Neural progenitor cell (in vitro differentiated cells): ENCODE results near the gene CREG2. TPM values are rescaled to one million over a fixed set of nuclear protein-coding genes. Genes with fewer than 3 reads are reported as not detected.

Experiments
- DNase-seq: peaks from one replicate; pipeline ENCODE4 v3.0.0-alpha.2; 2016; ENCODE audit warnings: low spot score
- H2AFZ ChIP-seq: fragments of 200-600 bp; sonication (generic); replicated peaks from 2 replicates; pipeline ENCODE4 v1.6.1; 2016; ENCODE audit warnings: antibody characterized with exemption
- H3F3A ChIP-seq: fragments of 200-600 bp; sonication (generic); 2 replicates; pipeline ENCODE4 v1.6.1; 2016; ENCODE audit warnings: antibody characterized with exemption, low read depth
- H3K27ac ChIP-seq: fragments of 200-600 bp; sonication (generic); 2 replicates; pipeline ENCODE4 v1.5.1; 2016; ENCODE audit warnings: mild to moderate bottlenecking
- H3K27me3 ChIP-seq: fragments of 200-600 bp; sonication (generic); 2 replicates; pipeline ENCODE4 v1.6.1; 2016; ENCODE audit warnings: mild to moderate bottlenecking, moderate library complexity
- H3K36me3 ChIP-seq: fragments of 200-600 bp; sonication (generic); 2 replicates; pipeline ENCODE4 v1.5.1; 2016
- H3K4me1 ChIP-seq: fragments of 200-600 bp; sonication (generic); 2 replicates; pipeline ENCODE4 v1.6.1; 2016; ENCODE audit warnings: mixed run types
- H3K4me2 ChIP-seq: fragments of 200-600 bp; sonication (generic); 2 replicates; pipeline ENCODE4 v1.6.1; 2016
- H3K4me3 ChIP-seq: fragments of 200-600 bp; sonication (generic); 2 replicates; pipeline ENCODE4 v1.5.1; 2016
- H3K79me2 ChIP-seq: fragments of 200-600 bp; sonication (generic); 2 replicates; pipeline ENCODE4 v1.6.1; 2016; ENCODE audit warnings: low read depth
- H3K9ac ChIP-seq: fragments of 200-600 bp; sonication (generic); 2 replicates; pipeline ENCODE4 v1.6.1; 2016
- H3K9me3 ChIP-seq: fragments of 200-600 bp; sonication (generic); 2 replicates; pipeline ENCODE4 v1.5.1; 2016; ENCODE audit warnings: low read depth
- H4K20me1 ChIP-seq: fragments of 200-600 bp; sonication (generic); 2 replicates; pipeline ENCODE4 v1.6.1; 2016; ENCODE audit warnings: low read depth
- H3K27ac Mint-ChIP-seq: 3 replicates; pipeline ENCODE4 v1.8.0; 2021; ENCODE audit warnings: mixed read lengths
- H3K27me3 Mint-ChIP-seq: 2 replicates; pipeline ENCODE4 v1.8.0; 2022; ENCODE audit warnings: low read depth, mild to moderate bottlenecking, inconsistent platforms, moderate library complexity, mixed read lengths; ENCODE audit not compliant: insufficient read depth
- H3K36me3 Mint-ChIP-seq: 3 replicates; pipeline ENCODE4 v1.8.0; 2021; ENCODE audit warnings: mixed read lengths
- H3K4me1 Mint-ChIP-seq: 3 replicates; pipeline ENCODE4 v1.8.0; 2021; ENCODE audit warnings: mixed read lengths
- H3K4me3 Mint-ChIP-seq: 3 replicates; pipeline ENCODE4 v1.8.0; 2021; ENCODE audit warnings: mild to moderate bottlenecking, moderate library complexity, mixed read lengths
- H3K9me3 Mint-ChIP-seq: 3 replicates; pipeline ENCODE4 v1.8.0; 2020; ENCODE audit warnings: mixed read lengths
- EZH2 ChIP-seq: fragments of 200-600 bp; sonication (generic); IDR thresholded peaks from 2 replicates; pipeline ENCODE4 v1.6.1; 2017; ENCODE audit warnings: antibody characterized with exemption, mild to moderate bottlenecking, moderate library complexity
- EZH2phosphoT487 ChIP-seq: fragments of 200-600 bp; sonication (generic); IDR thresholded peaks from 2 replicates; pipeline ENCODE4 v1.6.1; 2017; ENCODE audit warnings: antibody characterized with exemption
- total RNA-seq: library from RNA; depleted of rRNA; stranded (reverse); fragments of >200 nt; gene quantifications from 2 replicates; pipeline ENCODE4 v1.2.3, GENCODE V29; 2015; ENCODE audit warnings: low replicate concordance
- TF ChIP-seq, protein P1 (sequence below): fragments of 200-600 bp; sonication (generic); IDR thresholded peaks from 2 replicates; pipeline ENCODE4 v1.5.1; 2017; ENCODE audit warnings: antibody characterized with exemption, mild to moderate bottlenecking

CREG2 gene
- total RNA-seq, 1 donor from 2014 or later, result not detected

DNA sequence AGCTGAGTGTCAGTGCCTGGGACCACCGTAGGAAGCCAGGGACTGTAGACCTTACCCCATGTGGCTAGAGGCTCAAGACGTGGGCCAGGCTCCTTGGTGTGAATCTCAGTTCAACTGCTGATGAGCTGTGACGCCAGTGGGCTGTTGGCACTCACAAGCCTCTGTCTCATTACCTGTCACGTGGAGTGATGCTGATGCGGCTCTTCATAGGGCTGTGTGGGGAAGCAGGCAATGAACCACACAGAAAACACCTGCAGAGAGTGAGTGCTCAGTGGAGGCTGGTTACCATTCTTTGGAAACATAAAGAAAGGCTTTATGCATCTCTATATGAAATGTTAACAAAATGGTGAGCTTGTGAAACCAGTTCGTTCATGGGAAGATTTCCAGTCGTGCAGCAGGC lies 36.1 kb downstream of the CREG2 start:
- Histone ChIP-seq H3F3A (no peaks in the 10 kb centered on the region), H2AFZ (no peak overlapping the region), H3K36me3 (no peaks in the 10 kb centered on the region), H3K4me2 (no peak overlapping the region), H3K27me3 (no peaks in the 10 kb centered on the region), H3K4me1 (no peaks in the 10 kb centered on the region), H3K4me3 (no peak overlapping the region), H3K9me3 (no peaks in the 10 kb centered on the region), H4K20me1 (no peaks in the 10 kb centered on the region), H3K79me2 (no peaks in the 10 kb centered on the region), H3K27ac (no peak overlapping the region), H3K9ac (no peak overlapping the region)
- Mint-ChIP-seq H3K4me1 (peaks cover 3% of the 10 kb centered on the region), H3K4me3 (no peak overlapping the region), H3K36me3 (no peaks in the 10 kb centered on the region), H3K27ac (no peak overlapping the region), H3K27me3 (peaks cover 8% of the 10 kb centered on the region), H3K9me3 (no peaks in the 10 kb centered on the region)
- TF ChIP-seq EZH2, result no peak
- TF ChIP-seq, protein P1, sequence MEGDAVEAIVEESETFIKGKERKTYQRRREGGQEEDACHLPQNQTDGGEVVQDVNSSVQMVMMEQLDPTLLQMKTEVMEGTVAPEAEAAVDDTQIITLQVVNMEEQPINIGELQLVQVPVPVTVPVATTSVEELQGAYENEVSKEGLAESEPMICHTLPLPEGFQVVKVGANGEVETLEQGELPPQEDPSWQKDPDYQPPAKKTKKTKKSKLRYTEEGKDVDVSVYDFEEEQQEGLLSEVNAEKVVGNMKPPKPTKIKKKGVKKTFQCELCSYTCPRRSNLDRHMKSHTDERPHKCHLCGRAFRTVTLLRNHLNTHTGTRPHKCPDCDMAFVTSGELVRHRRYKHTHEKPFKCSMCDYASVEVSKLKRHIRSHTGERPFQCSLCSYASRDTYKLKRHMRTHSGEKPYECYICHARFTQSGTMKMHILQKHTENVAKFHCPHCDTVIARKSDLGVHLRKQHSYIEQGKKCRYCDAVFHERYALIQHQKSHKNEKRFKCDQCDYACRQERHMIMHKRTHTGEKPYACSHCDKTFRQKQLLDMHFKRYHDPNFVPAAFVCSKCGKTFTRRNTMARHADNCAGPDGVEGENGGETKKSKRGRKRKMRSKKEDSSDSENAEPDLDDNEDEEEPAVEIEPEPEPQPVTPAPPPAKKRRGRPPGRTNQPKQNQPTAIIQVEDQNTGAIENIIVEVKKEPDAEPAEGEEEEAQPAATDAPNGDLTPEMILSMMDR, result no peak
- TF ChIP-seq EZH2phosphoT487, result no peak
- no peak for DNase-seq

DNA sequence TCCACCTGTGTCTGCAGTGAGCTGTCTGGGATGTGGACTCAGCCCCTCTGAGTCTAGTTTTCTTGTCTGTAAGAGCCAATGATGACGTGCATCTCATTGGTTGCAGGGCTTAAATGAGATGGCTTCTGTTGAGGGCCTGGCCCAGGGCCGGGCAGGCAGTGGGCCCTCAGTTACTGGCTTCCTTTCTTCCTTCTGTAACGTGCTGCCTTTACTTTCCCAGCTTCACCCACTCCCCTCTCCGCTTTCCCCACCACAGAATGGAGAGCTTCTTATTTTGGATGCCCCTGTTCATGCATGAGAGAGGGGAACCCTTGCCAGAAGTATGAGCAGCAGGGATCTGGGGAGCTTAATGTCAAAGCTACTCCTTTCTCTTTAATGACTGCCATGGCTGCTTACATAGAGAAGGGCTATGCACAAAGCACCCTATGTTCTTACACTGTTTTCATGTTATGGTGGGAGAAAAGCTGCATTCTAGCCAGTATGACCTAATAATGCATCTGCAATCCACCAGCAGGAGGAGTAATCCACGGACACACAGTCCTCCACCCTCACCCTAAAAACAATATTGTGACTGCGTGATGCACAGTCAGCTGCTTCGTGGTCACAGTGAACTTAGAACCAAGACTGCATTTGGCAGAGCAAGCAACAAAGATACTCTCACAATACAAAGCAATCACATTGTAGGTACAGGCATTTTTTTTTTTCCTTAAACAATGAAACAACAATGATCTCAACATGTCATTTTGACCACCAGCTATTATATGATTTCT lies 37.2 kb downstream of the CREG2 start:
- Histone ChIP-seq H3K4me1 (no peaks in the 10 kb centered on the region), H3K27me3 (no peaks in the 10 kb centered on the region), H3F3A (no peaks in the 10 kb centered on the region), H3K4me3 (no peak overlapping the region), H3K9ac (no peak overlapping the region), H2AFZ (peak overlapping the region; percentile 15), H4K20me1 (no peaks in the 10 kb centered on the region), H3K27ac (no peak overlapping the region), H3K9me3 (no peaks in the 10 kb centered on the region), H3K79me2 (no peaks in the 10 kb centered on the region), H3K36me3 (no peaks in the 10 kb centered on the region), H3K4me2 (no peak overlapping the region)
- Mint-ChIP-seq H3K27ac (no peak overlapping the region), H3K4me1 (peaks cover 3% of the 10 kb centered on the region), H3K36me3 (no peaks in the 10 kb centered on the region), H3K9me3 (no peaks in the 10 kb centered on the region), H3K27me3 (peaks cover 8% of the 10 kb centered on the region), H3K4me3 (no peak overlapping the region)
- no peak for DNase-seq
- TF ChIP-seq EZH2 (no peak), EZH2phosphoT487 (no peak)
- TF ChIP-seq, protein P1, result peak; percentile 26

DNA sequence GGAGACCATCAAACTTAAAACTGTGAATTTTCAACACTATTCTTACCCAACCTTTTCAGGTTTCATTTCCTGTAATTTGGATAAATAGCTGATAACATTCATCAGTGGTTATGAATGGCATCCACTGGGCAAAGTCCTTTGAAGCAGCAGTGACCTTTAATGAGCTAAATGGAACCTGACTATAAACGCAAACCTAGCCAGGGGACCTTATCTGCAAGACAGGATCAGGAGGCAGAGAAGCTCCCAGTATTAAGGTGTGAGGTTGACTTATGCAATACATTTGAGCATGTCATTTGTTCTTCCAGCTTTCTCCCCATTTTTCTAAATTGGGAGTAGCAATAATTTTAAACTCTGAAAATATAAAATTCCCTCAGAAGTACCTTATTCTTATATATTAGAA lies 38.4 kb downstream of the CREG2 start:
- Mint-ChIP-seq H3K4me3 (no peak overlapping the region), H3K4me1 (peaks cover 5% of the 10 kb centered on the region), H3K36me3 (no peaks in the 10 kb centered on the region), H3K9me3 (no peaks in the 10 kb centered on the region), H3K27ac (no peak overlapping the region), H3K27me3 (peaks cover 6% of the 10 kb centered on the region)
- no peak for DNase-seq
- H3K27ac ChIP-seq, result no peak overlapping the region
- H3K4me1 ChIP-seq, result no peaks in the 10 kb centered on the region
- H3K4me3 ChIP-seq, result no peak overlapping the region
- H2AFZ ChIP-seq, result no peak overlapping the region
- no peaks in the 10 kb centered on the region for H3K27me3 ChIP-seq
- H3K4me2 ChIP-seq, result no peak overlapping the region
- TF ChIP-seq EZH2phosphoT487 (no peak), EZH2 (no peak)
- TF ChIP-seq, protein P1, result no peak
- no peaks in the 10 kb centered on the region for H3K9me3 ChIP-seq
- no peaks in the 10 kb centered on the region for H4K20me1 ChIP-seq
- no peaks in the 10 kb centered on the region for H3F3A ChIP-seq
- H3K79me2 ChIP-seq, result no peaks in the 10 kb centered on the region
- no peak overlapping the region for H3K9ac ChIP-seq
- no peaks in the 10 kb centered on the region for H3K36me3 ChIP-seq
